ENCODE results near the gene SDF4.
A peak's percentile ranks its signal among the peaks of the same experiment; 100 is the strongest.
"Not testable (repeated sequence)": the region's sequence is repeated elsewhere in the genome, so short reads cannot be mapped to it uniquely, and the experiment has no call there.

The SDF4 gene

GRCh38 chr1:1197551-1198422 is 34.0 kb downstream of the SDF4 start:
- peaks cover 15% of the 10 kb centered on the region for H3K9me3 Mint-ChIP-seq
- no peak overlapping the region for H3K4me3 Mint-ChIP-seq
- H3K4me1 Mint-ChIP-seq (ENCODE audit: low read depth), result peaks cover 6% of the 10 kb centered on the region
- no peak overlapping the region for H3K27ac Mint-ChIP-seq
- peaks cover 7% of the 10 kb centered on the region for H3K27me3 Mint-ChIP-seq (ENCODE audit: low read depth)
- H3K36me3 Mint-ChIP-seq (ENCODE audit: low read depth), result peaks cover 17% of the 10 kb centered on the region

DNA sequence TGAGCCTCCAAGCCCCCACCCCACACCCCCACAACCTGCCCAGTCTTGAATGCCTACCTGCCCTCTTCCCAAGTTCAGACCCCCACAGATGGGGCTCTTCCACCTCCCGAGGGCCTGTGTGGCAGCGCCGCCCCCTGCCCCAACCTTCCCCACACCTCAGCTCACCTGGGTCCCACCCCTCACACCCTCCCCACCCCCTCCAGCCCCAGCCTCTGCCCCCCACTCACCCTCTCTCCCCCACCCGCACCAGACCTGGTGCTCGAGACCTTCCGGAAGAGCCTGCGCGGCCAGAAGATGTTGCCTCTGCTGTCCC is 34.7 kb downstream of the SDF4 start:
- no peak overlapping the region for H3K4me3 Mint-ChIP-seq
- peaks cover 17% of the 10 kb centered on the region for H3K9me3 Mint-ChIP-seq
- no peak overlapping the region for H3K27ac Mint-ChIP-seq
- peaks cover 8% of the 10 kb centered on the region for H3K27me3 Mint-ChIP-seq (ENCODE audit: low read depth)
- peaks cover 18% of the 10 kb centered on the region for H3K36me3 Mint-ChIP-seq (ENCODE audit: low read depth)
- peaks cover 6% of the 10 kb centered on the region for H3K4me1 Mint-ChIP-seq (ENCODE audit: low read depth)

GRCh38 chr1:1196431-1197187 is 35.2 kb downstream of the SDF4 start:
- Mint-ChIP-seq H3K27me3 (ENCODE audit: low read depth) (peaks cover 13% of the 10 kb centered on the region), H3K9me3 (peaks cover 23% of the 10 kb centered on the region), H3K27ac (peak overlapping the region; percentile 24), H3K4me1 (ENCODE audit: low read depth) (peaks cover 6% of the 10 kb centered on the region), H3K36me3 (ENCODE audit: low read depth) (peaks cover 22% of the 10 kb centered on the region), H3K4me3 (no peak overlapping the region)

GRCh38 chr1:1195726-1196125 is 36.1 kb downstream of the SDF4 start:
- H3K4me3 Mint-ChIP-seq, H3K27ac Mint-ChIP-seq: not testable (repeated sequence)

DNA sequence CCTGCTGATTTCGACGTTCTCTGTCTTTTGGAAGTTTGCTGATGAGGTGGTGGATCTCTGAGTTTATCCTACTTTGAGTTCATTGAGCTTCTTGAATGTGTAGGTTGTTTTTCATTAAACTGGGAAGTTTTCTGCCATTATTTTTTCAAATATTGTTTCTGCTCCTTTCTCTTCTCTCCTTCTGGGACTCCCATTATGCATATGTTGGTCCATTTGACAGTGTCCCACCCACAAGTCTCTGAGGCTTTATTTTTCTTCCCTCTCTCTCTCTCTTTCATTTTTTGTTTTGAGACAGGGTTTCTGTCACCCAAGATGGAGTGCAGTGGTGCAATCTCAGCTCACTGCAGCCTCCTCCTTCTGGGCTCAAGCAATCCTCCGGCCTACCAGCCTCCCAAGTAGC is 37.1 kb downstream of the SDF4 start:
- H3K4me1 Mint-ChIP-seq (ENCODE audit: low read depth), result peaks cover 3% of the 10 kb centered on the region
- H3K27me3 Mint-ChIP-seq (ENCODE audit: low read depth), result peaks cover 21% of the 10 kb centered on the region
- H3K9me3 Mint-ChIP-seq, result peaks cover 25% of the 10 kb centered on the region
- peaks cover 20% of the 10 kb centered on the region for H3K36me3 Mint-ChIP-seq (ENCODE audit: low read depth)
- no peak overlapping the region for H3K27ac Mint-ChIP-seq
- H3K4me3 Mint-ChIP-seq, result no peak overlapping the region

More at GRCh38 chr1:1195726-1196125, 36.1 kb downstream of the SDF4 start:
- not testable (repeated sequence) for H3K4me1 Mint-ChIP-seq (ENCODE audit: low read depth)
- Mint-ChIP-seq H3K36me3 (ENCODE audit: low read depth) (peaks cover 22% of the 10 kb centered on the region), H3K27me3 (ENCODE audit: low read depth) (peaks cover 16% of the 10 kb centered on the region), H3K9me3 (peaks cover 25% of the 10 kb centered on the region)

- Mint-ChIP-seq H3K4me3 (no peak overlapping the region), H3K27me3 (ENCODE audit: low read depth) (peaks cover 34% of the 10 kb centered on the region), H3K36me3 (ENCODE audit: low read depth) (peaks cover 20% of the 10 kb centered on the region), H3K27ac (no peak overlapping the region), H3K9me3 (peaks cover 25% of the 10 kb centered on the region), H3K4me1 (ENCODE audit: low read depth) (peaks cover 5% of the 10 kb centered on the region)
Measured at GRCh38 chr1:1191734-1192133, 40.1 kb downstream of the SDF4 start.

DNA sequence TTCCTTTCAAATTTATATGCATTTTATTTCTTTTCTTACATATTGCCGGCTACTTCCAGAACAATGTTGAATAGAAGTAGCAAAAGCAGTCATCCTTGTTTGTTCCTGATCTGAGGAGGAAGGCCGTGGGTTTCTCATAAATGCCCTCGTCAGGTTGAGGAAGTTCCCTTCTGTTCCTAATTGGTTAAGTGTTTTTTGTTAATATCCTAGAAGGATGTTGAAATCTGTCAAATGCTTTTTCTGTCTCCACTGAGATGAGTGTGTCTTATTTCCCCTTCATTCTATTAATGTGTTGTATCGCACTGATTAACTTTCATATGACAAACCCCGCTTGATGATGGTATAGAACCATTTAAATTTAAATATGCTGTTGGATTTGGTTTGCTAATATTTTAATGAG is 42.7 kb downstream of the SDF4 start:
- H3K4me1 Mint-ChIP-seq (ENCODE audit: low read depth), result peaks cover 5% of the 10 kb centered on the region
- H3K4me3 Mint-ChIP-seq, result no peak overlapping the region
- no peak overlapping the region for H3K27ac Mint-ChIP-seq
- H3K9me3 Mint-ChIP-seq, result peaks cover 11% of the 10 kb centered on the region
- peaks cover 33% of the 10 kb centered on the region for H3K27me3 Mint-ChIP-seq (ENCODE audit: low read depth)
- H3K36me3 Mint-ChIP-seq (ENCODE audit: low read depth), result peaks cover 8% of the 10 kb centered on the region

DNA sequence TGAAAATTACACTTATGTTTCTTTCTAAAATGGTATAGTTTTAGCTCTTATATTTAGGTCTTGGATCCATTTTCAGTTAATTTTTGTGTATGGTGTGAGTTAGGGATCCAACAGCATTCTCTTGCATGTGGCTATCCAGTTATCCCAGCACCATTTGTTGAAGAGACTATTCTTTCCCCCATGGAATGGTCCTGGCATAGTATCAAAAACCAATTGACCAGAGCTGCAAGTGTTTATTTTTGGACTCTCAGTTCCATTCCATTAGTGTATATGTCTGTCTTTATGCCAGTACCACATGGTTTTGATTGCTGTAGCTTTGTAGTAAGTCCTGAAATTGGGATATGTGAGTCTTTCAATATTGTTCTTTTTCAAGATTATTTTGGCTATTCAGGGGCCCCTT is 43.9 kb downstream of the SDF4 start:
- H3K4me3 Mint-ChIP-seq, result no peak overlapping the region
- H3K27ac Mint-ChIP-seq, result no peak overlapping the region
- peaks cover 5% of the 10 kb centered on the region for H3K4me1 Mint-ChIP-seq (ENCODE audit: low read depth)
- peaks cover 8% of the 10 kb centered on the region for H3K36me3 Mint-ChIP-seq (ENCODE audit: low read depth)
- H3K9me3 Mint-ChIP-seq, result peaks cover 10% of the 10 kb centered on the region
- peaks cover 32% of the 10 kb centered on the region for H3K27me3 Mint-ChIP-seq (ENCODE audit: low read depth)

DNA sequence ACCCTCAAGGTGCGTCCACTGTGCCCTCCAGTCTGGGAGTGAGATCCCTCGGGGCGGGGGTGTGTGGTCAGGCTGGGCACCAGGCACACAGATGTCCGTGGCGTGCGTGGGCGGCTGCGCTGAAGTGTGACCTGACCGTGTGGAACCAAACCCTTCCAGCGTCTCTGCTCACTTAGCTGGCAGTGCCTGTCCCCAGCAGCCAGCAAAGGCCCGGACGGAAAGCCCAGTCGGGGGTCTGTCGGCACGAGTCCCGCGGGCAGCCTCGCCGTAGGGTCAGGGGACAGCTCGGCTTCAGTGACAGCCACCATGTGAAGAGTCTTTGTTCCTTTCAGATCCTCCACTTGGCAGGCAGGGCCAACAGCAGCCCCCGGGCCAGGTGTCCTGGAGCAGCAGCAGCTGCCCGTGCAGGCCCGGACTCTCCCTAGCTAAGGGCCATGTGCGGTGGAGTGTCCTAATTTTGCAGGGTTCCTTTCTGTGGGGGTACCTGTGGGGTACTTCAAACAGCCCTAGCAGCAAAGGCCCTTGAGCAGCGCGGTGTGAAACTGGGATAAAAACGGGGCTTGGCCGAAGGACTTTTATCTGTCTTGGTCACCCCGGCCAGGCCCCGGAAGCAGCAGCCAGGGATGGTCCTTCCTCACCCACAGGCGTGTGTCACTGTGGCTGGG is 46.6 kb downstream of the SDF4 start:
- Mint-ChIP-seq H3K9me3 (no peaks in the 10 kb centered on the region), H3K27ac (no peak overlapping the region), H3K4me1 (ENCODE audit: low read depth) (peaks cover 5% of the 10 kb centered on the region), H3K4me3 (no peak overlapping the region), H3K36me3 (ENCODE audit: low read depth) (peaks cover 3% of the 10 kb centered on the region), H3K27me3 (ENCODE audit: low read depth) (peaks cover 21% of the 10 kb centered on the region)

DNA sequence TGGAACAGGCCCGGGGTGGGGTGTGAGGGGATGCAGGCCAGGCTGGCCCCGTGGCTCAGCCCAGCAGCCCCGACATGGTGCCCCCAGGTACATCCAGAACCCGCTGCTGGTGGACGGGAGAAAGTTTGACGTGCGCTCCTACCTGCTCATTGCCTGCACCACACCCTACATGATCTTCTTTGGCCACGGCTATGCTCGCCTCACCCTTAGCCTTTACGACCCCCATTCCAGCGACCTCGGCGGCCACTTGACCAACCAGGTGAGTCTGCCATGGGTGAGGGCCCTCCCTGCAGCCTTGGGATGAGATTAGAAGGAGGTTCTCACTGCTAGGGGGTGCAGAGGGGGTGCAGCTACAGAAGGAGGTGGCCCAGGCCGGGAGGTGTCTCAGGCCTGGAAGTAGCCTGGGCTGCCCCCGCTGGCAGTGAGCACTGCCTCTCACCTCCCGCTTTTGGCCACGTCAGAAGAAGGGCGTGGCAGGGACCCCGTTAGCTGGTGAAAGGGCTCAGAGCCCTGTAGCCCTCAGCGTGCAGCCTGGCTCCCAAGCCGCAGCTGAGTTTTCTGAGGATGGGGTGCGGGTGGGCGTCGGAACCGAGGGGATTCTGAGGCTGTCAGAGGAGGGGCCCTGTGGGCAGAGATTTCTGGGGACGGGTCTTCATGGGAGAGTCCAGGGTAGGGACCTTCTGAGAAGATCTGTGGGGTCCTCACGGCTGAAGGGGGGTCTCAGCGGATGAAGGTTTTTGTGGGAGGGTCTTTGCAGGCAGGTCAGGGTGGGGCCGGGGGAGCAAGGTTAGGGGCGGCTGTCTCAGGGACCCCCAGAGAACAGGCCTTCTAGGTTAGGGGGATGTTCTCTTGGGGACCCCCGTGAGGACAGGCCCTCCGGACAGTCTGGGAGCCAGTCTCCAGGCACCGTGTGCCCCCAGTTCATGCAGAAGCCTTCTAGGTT is 47.7 kb downstream of the SDF4 start:
- H3K36me3 Mint-ChIP-seq (ENCODE audit: low read depth), result peaks cover 3% of the 10 kb centered on the region
- no peak overlapping the region for H3K4me3 Mint-ChIP-seq
- H3K27me3 Mint-ChIP-seq (ENCODE audit: low read depth), result peaks cover 12% of the 10 kb centered on the region
- no peaks in the 10 kb centered on the region for H3K9me3 Mint-ChIP-seq
- peaks cover 2% of the 10 kb centered on the region for H3K4me1 Mint-ChIP-seq (ENCODE audit: low read depth)
- no peak overlapping the region for H3K27ac Mint-ChIP-seq

DNA sequence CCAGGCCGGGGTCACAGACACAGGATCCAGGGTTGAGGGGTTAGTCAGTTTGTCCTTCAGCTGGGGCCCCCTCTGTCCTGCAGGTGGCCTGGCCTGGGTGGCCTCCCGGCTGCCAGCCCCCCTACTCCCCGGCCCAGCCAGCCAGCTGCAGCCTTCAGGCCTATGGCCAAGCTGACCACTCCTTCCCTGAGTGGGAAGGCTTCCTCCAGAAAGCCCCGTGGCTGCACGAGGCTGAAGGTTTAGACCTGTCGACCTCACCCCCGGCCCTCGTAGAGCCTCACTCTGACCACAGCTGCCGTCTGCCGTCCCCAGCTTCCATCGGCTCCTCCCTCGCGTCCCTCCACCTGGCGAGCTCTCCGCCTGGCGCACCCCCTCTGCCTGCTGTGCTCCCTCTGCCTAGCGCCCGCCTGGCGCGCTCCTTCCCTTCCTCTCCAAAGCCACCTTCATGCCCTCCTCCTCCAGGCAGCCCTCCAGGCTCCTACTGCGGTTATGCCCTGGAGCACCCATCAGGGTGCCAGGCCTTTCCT is 48.5 kb downstream of the SDF4 start:
- H3K36me3 Mint-ChIP-seq (ENCODE audit: low read depth), result peaks cover 3% of the 10 kb centered on the region
- peaks cover 5% of the 10 kb centered on the region for H3K27me3 Mint-ChIP-seq (ENCODE audit: low read depth)
- H3K9me3 Mint-ChIP-seq, result no peaks in the 10 kb centered on the region
- no peaks in the 10 kb centered on the region for H3K4me1 Mint-ChIP-seq (ENCODE audit: low read depth)
- peak overlapping the region; percentile 41 for H3K27ac Mint-ChIP-seq
- H3K4me3 Mint-ChIP-seq, result no peak overlapping the region

DNA sequence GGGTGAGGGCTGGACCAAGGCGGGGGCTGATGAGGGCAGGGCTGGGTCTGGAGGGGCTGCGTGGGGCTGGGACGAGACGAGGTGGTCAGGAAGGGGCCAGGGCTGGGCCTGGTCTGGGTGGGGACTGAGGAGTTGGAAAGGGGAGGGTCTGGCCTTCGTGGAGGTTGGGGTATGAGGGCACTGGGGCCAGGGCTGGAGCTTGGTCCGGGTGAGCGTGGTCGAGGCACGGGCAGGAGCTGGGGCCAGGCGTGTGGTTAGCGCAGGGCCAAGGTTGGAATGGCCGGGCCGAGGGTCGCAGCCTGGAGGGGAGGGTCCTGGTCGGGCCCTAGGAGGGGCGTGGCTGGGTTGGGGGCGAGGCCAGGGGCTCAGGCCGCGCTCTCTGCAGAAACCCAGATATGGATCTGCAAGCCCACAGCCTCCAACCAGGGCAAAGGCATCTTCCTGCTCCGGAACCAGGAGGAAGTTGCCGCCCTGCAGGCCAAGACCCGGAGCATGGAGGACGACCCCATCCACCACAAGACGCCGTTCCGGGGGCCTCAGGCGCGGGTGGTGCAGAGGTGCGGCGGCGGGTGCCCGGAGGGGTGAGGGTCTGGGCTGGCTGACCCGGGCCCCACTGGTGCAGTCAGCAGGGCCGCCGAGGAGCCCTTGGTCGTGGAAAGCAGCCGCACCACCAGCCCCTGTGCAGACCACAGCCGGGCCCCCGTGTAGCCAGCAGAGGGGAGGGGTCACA is 49.1 kb downstream of the SDF4 start:
- Mint-ChIP-seq H3K36me3 (ENCODE audit: low read depth) (peaks cover 3% of the 10 kb centered on the region), H3K4me3 (no peak overlapping the region), H3K27ac (no peak overlapping the region), H3K4me1 (ENCODE audit: low read depth) (no peaks in the 10 kb centered on the region), H3K9me3 (no peaks in the 10 kb centered on the region), H3K27me3 (ENCODE audit: low read depth) (peaks cover 5% of the 10 kb centered on the region)

- H3K4me3 Mint-ChIP-seq, result no peak overlapping the region
Measured at GRCh38 chr1:1181938-1182410, 49.8 kb downstream of the SDF4 start.

More at GRCh38 chr1:1181938-1182410, 49.8 kb downstream of the SDF4 start:
- peaks cover 6% of the 10 kb centered on the region for H3K27me3 Mint-ChIP-seq (ENCODE audit: low read depth)
- H3K4me1 Mint-ChIP-seq (ENCODE audit: low read depth), result peaks cover 1% of the 10 kb centered on the region
- H3K36me3 Mint-ChIP-seq (ENCODE audit: low read depth), result peaks cover 3% of the 10 kb centered on the region
- no peaks in the 10 kb centered on the region for H3K9me3 Mint-ChIP-seq
- H3K27ac Mint-ChIP-seq, result no peak overlapping the region

All from T-helper 1 cell treated with Interleukin-12 subunit alpha and Interleukin-12 subunit beta and Interleukin-4 antibody, amounts not matched to agents 30 μg/mL and 1 μg/mL, for 36 hours (primary cell).